NK-92 treated with Interleukin-12 subunit alpha and Interleukin-12 subunit beta, amount 100 ng/mL, for 24 hours (cell line): ENCODE data around the gene MFAP4.

ENCODE experiments used
- DNase-seq: peaks from one replicate; lab custom pipeline; 2025; lab: John Stamatoyannopoulos, UW

The MFAP4 gene

GRCh38 chr17:19333736-19334290 is 53.2 kb downstream of the MFAP4 start:
- DNase-seq: no peak
